GF-D8 (cell line): Measurements from ENCODE around the gene WFIKKN1.
A peak's percentile ranks its signal among the peaks of the same experiment; 100 is the strongest.
"Not testable (repeated sequence)": the region's sequence is repeated elsewhere in the genome, so short reads cannot be mapped to it uniquely, and the experiment has no call there.

Source experiments
- DNase-seq: peaks from one replicate; lab custom pipeline; 2025; lab: John Stamatoyannopoulos, UW

WFIKKN1 gene

DNA sequence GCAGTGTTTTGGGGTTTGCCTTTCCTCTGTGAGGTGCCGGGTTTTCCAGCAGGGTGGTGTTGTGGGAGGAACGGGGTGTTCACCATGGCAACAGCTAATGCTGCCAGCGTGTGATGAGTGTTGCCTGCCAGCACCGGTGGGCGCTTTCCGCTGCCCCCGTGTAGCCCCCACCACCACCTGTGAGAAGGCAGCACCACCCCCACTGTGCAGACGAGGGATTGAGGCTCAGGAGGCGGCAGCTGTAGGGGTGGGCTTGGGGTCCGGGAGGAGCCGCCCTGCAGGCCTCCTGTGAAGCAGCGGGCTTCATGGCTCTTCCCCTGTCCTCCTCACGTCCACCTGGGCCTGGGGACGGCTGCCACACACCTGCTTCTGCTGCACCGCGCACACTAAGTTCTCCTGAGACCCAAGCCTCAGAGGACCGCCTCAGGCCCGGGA is 35.7 kb upstream of the WFIKKN1 start:
- no peak for DNase-seq

- peak; percentile 83 for DNase-seq
These were observed 34.6 kb upstream of the WFIKKN1 start for GRCh38 chr16:595942-596735.

DNA sequence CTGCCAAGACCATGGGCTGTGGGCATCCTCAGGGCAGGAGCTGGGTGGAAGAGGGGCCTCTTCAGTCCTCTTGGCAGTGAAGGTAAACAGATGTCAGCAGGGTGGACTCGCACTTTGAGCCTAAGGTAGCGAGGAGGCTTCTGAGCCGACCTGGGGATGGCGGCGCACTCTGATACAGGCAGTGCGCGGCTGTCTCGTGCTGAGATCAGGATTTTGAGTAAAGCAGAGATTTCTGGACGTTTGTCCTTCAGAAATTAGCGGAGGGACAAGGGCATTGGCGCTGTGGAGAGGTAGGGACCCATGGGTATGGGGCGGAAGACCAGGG is 34.1 kb upstream of the WFIKKN1 start:
- DNase-seq: no peak

DNA sequence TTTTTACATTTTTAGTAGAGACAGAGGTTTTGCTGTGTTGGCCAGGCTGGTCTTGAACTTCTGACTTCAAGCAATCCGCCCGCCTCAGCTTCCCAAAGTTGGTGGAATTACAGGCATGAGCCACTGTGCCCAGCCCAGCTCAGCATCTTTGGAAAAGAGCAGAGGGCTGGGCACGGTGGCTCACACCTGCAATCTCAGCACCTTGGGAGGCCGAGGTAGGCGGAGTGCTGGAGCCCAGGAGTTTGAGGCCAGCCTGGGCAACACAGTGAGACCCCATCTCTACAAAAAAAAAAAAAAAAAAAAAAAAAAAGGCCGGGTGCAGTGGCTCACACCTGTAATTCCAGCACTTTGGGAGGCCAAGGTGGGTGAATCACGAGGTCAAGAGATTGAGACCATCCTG is 33.1 kb upstream of the WFIKKN1 start:
- not testable (repeated sequence) for DNase-seq

DNA sequence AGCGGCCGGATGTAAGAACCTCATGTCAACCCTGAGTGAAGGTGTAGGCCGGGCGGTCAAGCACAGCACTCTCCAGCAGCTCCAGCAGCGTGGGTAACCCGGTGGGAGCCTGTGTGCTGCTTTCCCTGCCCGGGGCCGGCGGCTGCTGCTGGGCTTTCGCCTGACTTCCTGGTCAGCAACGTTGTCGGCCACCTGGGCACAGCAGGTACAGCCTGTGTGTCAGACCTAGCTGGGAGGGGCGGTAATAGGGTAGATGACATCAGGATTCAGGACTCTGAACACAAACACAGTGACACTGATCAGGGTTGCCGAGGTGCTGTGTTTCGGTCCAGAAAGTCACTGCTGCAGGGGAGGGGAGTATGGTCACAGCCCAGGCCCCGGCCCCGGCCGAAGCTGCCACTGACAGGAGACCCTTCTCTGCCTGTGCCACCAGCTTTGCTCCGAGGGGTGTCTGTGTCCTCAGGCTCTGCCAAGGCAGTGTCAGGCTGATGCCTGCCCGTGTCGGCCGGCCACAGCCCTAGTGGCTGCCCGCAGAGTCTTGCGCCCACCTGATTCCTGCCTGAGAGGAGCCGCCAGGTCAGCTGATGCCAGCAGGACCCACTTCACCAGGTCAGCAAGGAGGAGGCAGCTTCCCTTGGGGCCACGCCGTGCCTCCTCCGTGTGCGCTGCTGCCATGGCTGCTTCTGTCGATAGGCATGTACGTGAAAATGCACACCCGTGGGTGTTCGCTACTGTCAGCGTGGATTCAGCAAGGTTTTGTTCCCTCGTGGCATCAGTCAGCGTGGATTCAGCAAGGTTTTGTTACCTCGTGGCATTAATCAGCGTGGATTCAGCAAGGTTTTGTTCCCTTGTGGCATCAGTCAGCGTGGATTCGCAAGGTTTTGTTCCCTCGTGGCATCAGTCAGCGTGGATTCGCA is 31.7 kb upstream of the WFIKKN1 start:
- no peak for DNase-seq

DNA sequence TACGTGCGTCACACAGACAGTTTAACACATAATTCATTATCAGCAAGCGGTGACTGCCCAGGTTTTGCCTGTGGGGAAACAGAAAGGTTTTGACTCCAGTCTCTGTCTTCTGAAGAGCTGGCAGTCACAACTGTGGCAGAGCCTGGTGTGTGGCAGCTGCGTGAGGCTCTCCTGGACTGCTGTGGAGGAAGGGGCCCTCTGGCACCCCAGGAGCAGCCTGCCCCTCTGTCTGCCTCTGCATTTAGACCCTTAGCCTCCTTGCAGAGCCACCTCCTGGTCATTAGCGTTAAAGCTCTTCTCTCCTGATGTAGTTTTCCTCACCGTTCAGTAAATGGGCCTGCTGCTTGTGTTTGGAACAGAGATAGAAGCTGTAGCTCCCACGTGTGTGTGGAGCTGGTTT is 30.0 kb upstream of the WFIKKN1 start:
- peak; percentile 34 for DNase-seq

DNA sequence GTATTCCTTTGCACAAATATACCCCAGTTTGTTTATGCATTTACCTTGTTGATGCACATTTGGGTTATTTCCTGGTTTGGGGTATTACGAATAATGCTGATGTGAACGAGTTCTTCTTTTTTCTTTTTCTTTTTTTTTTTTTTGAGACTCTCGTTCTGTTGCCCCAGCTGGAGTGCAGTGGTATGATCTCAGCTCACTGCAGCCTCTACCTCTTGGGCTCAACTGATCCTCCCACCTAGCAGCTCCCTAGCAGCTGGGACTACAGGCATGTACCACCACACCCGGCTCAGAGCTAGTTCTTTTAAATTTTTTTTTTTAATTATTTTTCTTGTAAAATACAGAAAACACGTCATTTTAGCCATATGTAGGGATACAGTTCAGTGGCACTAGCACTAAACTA is 26.9 kb upstream of the WFIKKN1 start:
- DNase-seq: no peak

- DNase-seq: no peak
These were observed 24.0 kb upstream of the WFIKKN1 start for GRCh38 chr16:606656-607307.

- DNase-seq: no peak
These were observed 22.8 kb upstream of the WFIKKN1 start for GRCh38 chr16:608019-608418.

GRCh38 chr16:609316-609715 is 21.5 kb upstream of the WFIKKN1 start:
- no peak for DNase-seq

- no peak for DNase-seq
These were observed 20.8 kb upstream of the WFIKKN1 start for GRCh38 chr16:609984-610383.

DNA sequence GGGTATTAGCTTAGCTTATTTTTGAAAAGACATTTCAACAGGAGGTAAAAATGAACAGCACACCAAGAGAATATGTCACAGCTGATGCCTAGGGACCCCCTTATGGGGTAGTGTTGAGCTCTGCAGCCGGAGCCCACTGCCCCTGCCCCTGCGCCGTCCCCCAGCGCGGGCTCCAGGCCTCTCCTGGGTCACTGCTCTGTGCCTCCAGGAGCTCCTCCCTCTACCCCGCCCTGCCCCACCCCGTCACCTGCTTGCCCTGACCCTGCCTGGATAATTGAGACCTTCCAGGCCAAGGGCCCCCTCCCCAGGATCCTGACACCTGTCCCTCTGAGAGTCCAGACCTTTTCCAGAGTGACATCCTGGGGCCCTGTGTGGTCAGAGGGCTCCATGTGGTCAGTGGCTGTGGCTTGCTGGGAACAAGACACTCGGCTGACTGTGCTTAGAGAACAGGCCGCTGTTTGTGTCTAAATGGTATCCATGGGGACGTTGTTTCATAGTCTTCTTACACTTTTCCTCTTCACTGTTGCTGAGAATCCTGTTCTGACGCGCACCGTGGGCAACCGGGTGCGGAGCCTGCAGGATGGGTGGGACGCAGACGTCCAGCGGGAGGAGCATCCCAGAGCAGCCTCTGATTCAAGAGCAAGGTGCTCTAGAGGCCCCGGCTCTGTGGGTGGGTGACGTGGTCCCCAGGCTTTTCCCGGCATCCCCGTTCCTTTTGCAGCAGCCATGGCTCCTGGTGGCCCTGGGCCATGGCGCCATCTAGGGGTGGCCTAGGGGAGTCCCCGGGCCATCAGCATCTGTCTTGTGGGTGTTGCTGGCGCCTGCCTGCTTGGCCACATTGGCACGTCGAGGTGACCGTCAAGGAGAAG is 20.0 kb upstream of the WFIKKN1 start:
- no peak for DNase-seq

GRCh38 chr16:615122-615521 is 15.7 kb upstream of the WFIKKN1 start:
- no peak for DNase-seq

- no peak for DNase-seq
These were observed 13.8 kb upstream of the WFIKKN1 start for GRCh38 chr16:616733-617586.

- no peak for DNase-seq
These were observed 12.9 kb upstream of the WFIKKN1 start for GRCh38 chr16:617855-618254.

DNA sequence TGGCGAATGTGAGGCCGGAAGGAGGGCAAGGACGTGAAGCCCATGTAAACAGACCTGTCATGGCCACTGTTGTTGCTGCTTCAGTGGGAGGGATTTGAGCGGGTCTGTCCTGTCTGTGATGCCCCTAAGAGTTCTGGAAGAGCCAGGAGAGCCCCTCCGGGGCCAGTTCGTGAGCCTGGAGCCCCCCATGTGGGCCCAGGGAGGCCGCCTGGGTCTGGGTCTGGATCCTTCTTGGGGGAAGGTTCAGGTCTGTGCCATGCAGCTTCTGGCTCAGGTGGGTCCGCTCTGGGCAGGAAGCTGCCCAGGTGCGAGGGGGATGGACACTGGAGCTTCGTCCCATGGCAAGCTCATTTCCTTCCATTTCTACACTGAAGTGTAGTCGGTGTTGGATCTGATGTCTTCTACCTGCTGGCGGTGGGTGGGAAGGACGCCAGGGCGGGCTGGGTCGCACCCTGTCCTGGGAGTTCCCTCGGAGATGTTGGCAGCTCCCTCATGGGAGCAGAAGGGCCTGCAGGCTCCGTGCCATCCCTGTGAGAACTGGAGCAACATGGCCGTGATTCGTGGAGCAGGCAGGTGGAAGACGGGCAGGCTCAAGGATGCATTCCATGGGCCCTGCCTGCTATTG is 11.2 kb upstream of the WFIKKN1 start:
- no peak for DNase-seq

DNA sequence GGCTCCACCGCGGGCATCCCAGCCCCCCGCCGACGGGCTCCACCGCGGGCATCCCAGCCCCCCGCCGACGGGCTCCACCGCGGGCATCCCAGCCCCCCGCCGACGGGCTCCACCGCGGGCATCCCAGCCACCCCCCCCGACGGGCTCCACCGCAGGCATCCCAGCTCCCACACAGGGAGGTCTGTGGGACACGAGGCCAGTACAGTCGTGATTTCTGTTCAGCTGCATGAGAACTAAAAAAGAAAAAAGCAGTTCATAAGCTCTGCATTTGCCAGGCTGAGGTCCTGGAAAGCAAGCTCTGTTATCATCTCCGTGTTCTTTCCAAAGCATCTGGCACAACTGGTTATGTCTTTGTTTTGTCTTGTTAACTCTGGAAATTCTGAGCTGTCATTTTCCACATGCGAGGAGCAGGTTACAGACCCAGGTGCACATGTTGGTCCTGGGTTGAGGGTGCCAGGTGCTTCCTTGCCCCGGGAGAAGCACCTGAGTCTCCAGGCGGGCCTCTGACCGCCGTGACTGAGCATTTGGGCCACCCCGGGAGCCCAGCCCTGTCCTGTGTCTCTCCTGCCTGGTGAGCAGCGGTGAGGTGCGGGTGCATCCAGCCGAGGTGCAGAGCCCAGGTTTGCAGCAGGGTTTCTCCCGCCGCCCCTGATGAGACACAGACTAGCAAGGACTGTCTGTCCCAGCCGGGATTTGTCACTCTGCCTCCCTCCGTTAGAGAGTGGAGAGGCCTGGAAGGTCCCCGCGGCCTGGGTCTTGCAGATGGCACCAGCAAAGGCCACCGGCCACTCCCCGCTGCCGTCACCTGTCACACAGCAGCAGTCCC is 9.9 kb upstream of the WFIKKN1 start:
- no peak for DNase-seq

DNA sequence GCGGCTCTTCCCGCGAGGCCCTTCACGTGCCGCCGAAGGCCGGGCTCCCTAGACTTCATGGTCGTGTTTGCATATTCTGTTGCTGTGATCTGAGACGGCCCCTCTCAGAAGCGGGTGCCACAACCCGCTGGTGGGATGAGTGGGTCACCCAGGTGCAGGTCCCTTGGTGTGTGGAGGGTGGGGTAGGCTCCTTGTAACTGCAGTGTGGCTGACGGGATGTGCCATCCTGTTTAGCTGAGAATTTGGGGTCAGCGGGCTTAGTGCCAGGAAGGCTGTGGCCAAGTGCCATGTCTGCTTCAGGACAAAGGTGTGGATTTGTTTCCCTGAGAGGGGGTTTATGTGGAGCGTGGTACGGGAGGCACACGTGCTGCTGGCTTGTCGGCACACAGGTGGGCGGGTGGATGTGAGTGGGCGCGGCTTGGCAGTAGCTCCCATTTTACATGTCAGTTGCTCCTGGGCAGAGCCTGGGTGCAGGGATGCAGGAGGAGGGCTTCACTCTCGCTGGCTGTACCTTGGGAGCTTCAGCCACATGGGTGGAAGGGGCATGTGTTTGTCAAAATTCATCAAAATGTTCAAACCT is 9.2 kb upstream of the WFIKKN1 start:
- no peak for DNase-seq

DNA sequence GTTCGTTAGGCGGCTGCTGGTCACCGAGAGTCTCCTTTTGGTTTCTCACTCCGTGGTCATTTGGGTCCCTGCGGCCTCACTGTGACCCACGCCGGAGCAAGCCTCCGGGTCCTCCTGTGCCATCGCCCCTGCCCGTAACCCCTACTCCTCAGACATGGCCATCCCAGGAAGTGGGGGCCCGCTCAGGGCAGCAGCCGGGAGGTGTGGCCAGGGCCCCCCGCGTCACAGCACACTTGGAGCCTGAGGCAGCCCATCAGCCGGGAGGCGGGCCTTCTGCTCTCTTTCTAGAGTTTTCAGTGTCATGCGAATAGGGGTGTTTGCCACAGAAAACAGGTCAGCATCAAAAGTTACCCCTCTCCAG is 7.9 kb upstream of the WFIKKN1 start:
- DNase-seq: no peak
